OCI-LY7 (cell line): Measurements from ENCODE around the gene COQ4. TPM values are rescaled to one million over a fixed set of nuclear protein-coding genes. Genes with fewer than 3 reads are reported as not detected.

Experiments
- BruUV-seq: library from RNA; stranded (reverse); fragments of 400-500 nt; replicated peaks from 2 replicates; lab custom pipeline; 2021; lab: Mats Ljungman, UMichigan
- CTCF ChIA-PET: fragments of 300-600 bp; sonication (Branson Sonifier 250); formaldehyde crosslinking; loops from one replicate; lab custom pipeline; 2022; ENCODE audit warnings: antibody characterized with exemption; ENCODE audit not compliant: unreplicated experiment; lab: Charles Lee
- POLR2A ChIA-PET: fragments of 300-600 bp; sonication (Branson Sonifier 250); formaldehyde crosslinking; loops from one replicate; lab custom pipeline; 2022; ENCODE audit warnings: antibody characterized with exemption; lab: Charles Lee
- DNase-seq: peaks from one replicate; pipeline ENCODE4 v3.0.0-alpha.2; 2015; ENCODE audit warnings: low spot score
- H2AFZ ChIP-seq: fragments of 200-600 bp; sonication (generic), shearing (Covaris generic); 2 replicates; pipeline ENCODE4 v1.6.1; 2014; ENCODE audit warnings: mild to moderate bottlenecking, antibody characterized with exemption, low read length, moderate library complexity
- H3K27ac ChIP-seq: fragments of 200-600 bp; sonication (generic); 2 replicates; pipeline ENCODE4 v1.5.1; 2014; ENCODE audit warnings: mixed run types, low read depth, mild to moderate bottlenecking, moderate library complexity, low read length, inconsistent platforms; ENCODE audit not compliant: poor library complexity, severe bottlenecking
- H3K36me3 ChIP-seq: fragments of 200-600 bp; sonication (generic); 2 replicates; pipeline ENCODE4 v1.6.1; 2014; ENCODE audit warnings: mild to moderate bottlenecking, antibody characterized with exemption, low read length, moderate library complexity, mixed read lengths; ENCODE audit not compliant: insufficient read depth
- H3K4me1 ChIP-seq: fragments of 200-600 bp; sonication (generic); 2 replicates; pipeline ENCODE4 v1.5.1; 2014; ENCODE audit warnings: mild to moderate bottlenecking, low read length; ENCODE audit not compliant: insufficient read depth, poor library complexity, severe bottlenecking
- H3K4me2 ChIP-seq: fragments of 200-600 bp; sonication (generic); 2 replicates; pipeline ENCODE4 v1.6.1; 2014; ENCODE audit warnings: mild to moderate bottlenecking, low read length
- H3K4me3 ChIP-seq: fragments of 200-600 bp; sonication (generic); 2 replicates; pipeline ENCODE4 v1.5.1; 2014; ENCODE audit warnings: mild to moderate bottlenecking, low read depth, low read length; ENCODE audit not compliant: poor library complexity, severe bottlenecking
- H3K79me2 ChIP-seq: fragments of 200-600 bp; sonication (generic); 2 replicates; pipeline ENCODE4 v1.6.1; 2016; ENCODE audit warnings: low read depth, mild to moderate bottlenecking, low read length, moderate library complexity, mixed read lengths; ENCODE audit not compliant: insufficient read depth
- H3K9me2 ChIP-seq: fragments of 200-600 bp; sonication (generic); 2 replicates; pipeline ENCODE4 v1.6.1; 2016; ENCODE audit warnings: mild to moderate bottlenecking, low read length, mixed read lengths; ENCODE audit not compliant: insufficient read depth
- H3K9me3 ChIP-seq: fragments of 200-600 bp; sonication (generic); 2 replicates; pipeline ENCODE4 v1.6.1; 2014; ENCODE audit warnings: mild to moderate bottlenecking, mixed run types, low read length, mixed read lengths
- H4K20me1 ChIP-seq: fragments of 200-600 bp; sonication (generic); 2 replicates; pipeline ENCODE4 v1.6.1; 2014; ENCODE audit warnings: mild to moderate bottlenecking, antibody characterized with exemption, low read length, moderate library complexity, mixed read lengths; ENCODE audit not compliant: insufficient read depth
- CTCF ChIP-seq: fragments of 200-600 bp; sonication (generic); conservative IDR thresholded peaks from 2 replicates; pipeline ENCODE4 v1.5.1; 2014; ENCODE audit warnings: mild to moderate bottlenecking, antibody characterized with exemption, low read length, moderate library complexity, mixed read lengths
- EZH2phosphoT487 ChIP-seq: fragments of 200-600 bp; sonication (generic); IDR thresholded peaks from 2 replicates; pipeline ENCODE4 v1.6.1; 2018; ENCODE audit warnings: low read depth, borderline replicate concordance, mild to moderate bottlenecking, mixed run types, antibody characterized with exemption, low read length, moderate library complexity, mixed read lengths
- intact Hi-C: fragments of 100-400 bp; cut with micrococcal nuclease; formaldehyde crosslinking; loops from one replicate; pipeline ENCODE4 v1.10.0; 2022; ENCODE audit not compliant: unreplicated experiment
- total RNA-seq, 2 experiments: library from RNA; depleted of rRNA in 1 of 2; stranded (reverse); fragments of >200 nt in 1 of 2; shearing (Covaris generic) in 1 of 2; gene quantifications; 2 replicates each; pipeline ENCODE4 v1.2.3, GENCODE V29; 2014 to 2022

The COQ4 gene
- total RNA-seq, 2 experiments from 2014 or later: 53.4 to 55.8 TPM

GRCh38 chr9:128298535-128299482 lies 23.8 kb upstream of the COQ4 start:
- no TSS peak for BruUV-seq
- no peak overlapping the region for H2AFZ ChIP-seq
- DNase-seq: no peak
- no peaks in the 10 kb centered on the region for H3K9me2 ChIP-seq
- TF ChIP-seq EZH2phosphoT487: no peak
- no peak for TF ChIP-seq CTCF
- POLR2A ChIA-PET: no interaction called here
- H3K9me3 ChIP-seq: no peaks in the 10 kb centered on the region
- no peaks in the 10 kb centered on the region for H4K20me1 ChIP-seq
- H3K36me3 ChIP-seq: no peaks in the 10 kb centered on the region
- H3K4me3 ChIP-seq: no peak overlapping the region
- intact Hi-C loops: no loop called here
- no peak overlapping the region for H3K27ac ChIP-seq
- no peaks in the 10 kb centered on the region for H3K79me2 ChIP-seq
- H3K4me1 ChIP-seq: no peaks in the 10 kb centered on the region
- CTCF ChIA-PET: no interaction called here
- H3K4me2 ChIP-seq: no peak overlapping the region

GRCh38 chr9:128304136-128304970 lies 18.3 kb upstream of the COQ4 start:
- intact Hi-C loops: no loop called here
- H3K4me1 ChIP-seq: no peaks in the 10 kb centered on the region
- H2AFZ ChIP-seq: no peak overlapping the region
- no peaks in the 10 kb centered on the region for H3K9me3 ChIP-seq
- no TSS peak for BruUV-seq
- no peak for TF ChIP-seq CTCF
- TF ChIP-seq EZH2phosphoT487: no peak
- H3K4me3 ChIP-seq: no peak overlapping the region
- DNase-seq: no peak
- H3K36me3 ChIP-seq: peaks cover 11% of the 10 kb centered on the region
- H3K79me2 ChIP-seq: no peaks in the 10 kb centered on the region
- no peak overlapping the region for H3K27ac ChIP-seq
- H4K20me1 ChIP-seq: no peaks in the 10 kb centered on the region
- no peaks in the 10 kb centered on the region for H3K9me2 ChIP-seq
- ChIA-PET POLR2A (interaction anchor here (1.3 kb wide), 1 partner anchor 29 kb away, joined by 3 read pairs; the partner anchor contains the start of genes GOLGA2 and SWI5), CTCF (no interaction called here)
- H3K4me2 ChIP-seq: no peak overlapping the region
